H1 (cell line): ENCODE measurements around the gene SESN3.

Experiments
- CTCF ChIP-seq, 3 experiments: IDR thresholded peaks; 1 replicate in 2 of 3; 2 replicates in 1 of 3; pipeline versions ENCODE4 v1.5.1 to v1.6.1; 2011; ENCODE audit warnings: low read length in 3 of 3, mild to moderate bottlenecking in 3 of 3, inconsistent platforms in 2 of 3, low read depth in 1 of 3, moderate library complexity in 1 of 3; ENCODE audit not compliant: insufficient read depth in 1 of 3; ENCODE audit errors: control extremely low read depth in 1 of 3
- EP300 ChIP-seq, 2 experiments: IDR thresholded peaks; 1 replicate in 1 of 2; 2 replicates in 1 of 2; pipeline ENCODE4 v1.6.1; 2011 to 2012; ENCODE audit warnings: low read depth in 2 of 2, low read length in 2 of 2, mild to moderate bottlenecking in 2 of 2, borderline replicate concordance in 1 of 2, inconsistent platforms in 1 of 2, moderate library complexity in 1 of 2
- EZH2 ChIP-seq: fragments of 200-600 bp; sonication (generic); IDR thresholded peaks from 2 replicates; pipeline ENCODE4 v1.7.1; 2012; ENCODE audit warnings: low read depth, mild to moderate bottlenecking, moderate library complexity, low read length, inconsistent platforms; ENCODE audit not compliant: severe bottlenecking
- RFX5 ChIP-seq: IDR thresholded peaks from 2 replicates; pipeline ENCODE4 v1.6.1; 2011; ENCODE audit warnings: low read depth, low read length, improper control_type of control experiment, borderline replicate concordance

- TF ChIP-seq RFX5 (no peak), EZH2 (no peak), EP300 (IDR thresholded peaks at IDR 0.05; ENCODE audit: borderline replicate concordance in 1 of 2, low read depth in 2 of 2, low read length in 2 of 2) (no peak), CTCF (IDR thresholded peaks at IDR 0.05; ENCODE audit: control extremely low read depth in 1 of 3, insufficient read depth in 1 of 3, low read depth in 1 of 3, low read length in 3 of 3) (0 out of 4 replicates have a peak, but pooled peaks of 1 of the 3 experiments have one; percentile 3)
Observed at GRCh38 chr11:95149651-95150364, 81.2 kb downstream of the SESN3 start.
